SK-N-SH treated with all-trans-retinoic acid at 6 μM for 48 hours (cell line): ENCODE data around the gene CFHR4.
"Not testable (repeated sequence)": the region's sequence is repeated elsewhere in the genome, so short reads cannot be mapped to it uniquely, and the experiment has no call there.

Source experiments
- ATAC-seq: fragments of 200-7000 bp; cut with Tn5 transposase; 3 replicates; pipeline ENCODE4 v1.9.1; 2020; ENCODE audit warnings: mild to moderate bottlenecking, moderate library complexity
- ARNTL ChIP-seq: fragments of 450-650 bp; formaldehyde crosslinking; IDR thresholded peaks from 2 replicates; pipeline ENCODE4 v1.5.0; 2020; ENCODE audit warnings: low read depth, mild to moderate bottlenecking, moderate library complexity, borderline replicate concordance
- BACH2 ChIP-seq: fragments of 250-450 bp; sonication (Bioruptor Pico); IDR thresholded peaks from 2 replicates; pipeline ENCODE4 v1.9.0; 2021; ENCODE audit warnings: mild to moderate bottlenecking, borderline replicate concordance
- CREB5 ChIP-seq: fragments of 250-450 bp; sonication (Bioruptor Pico); IDR thresholded peaks from 2 replicates; pipeline ENCODE4 v1.5.1; 2020; ENCODE audit warnings: low read depth, mild to moderate bottlenecking, moderate library complexity
- ESRRG ChIP-seq: fragments of 250-450 bp; sonication (Bioruptor Pico); IDR thresholded peaks from 2 replicates; pipeline ENCODE4 v1.6.1; 2021; ENCODE audit warnings: mild to moderate bottlenecking
- OSR1 ChIP-seq: fragments of 250-450 bp; sonication (Bioruptor Pico); IDR thresholded peaks from 2 replicates; pipeline ENCODE4 v1.8.0; 2022; ENCODE audit warnings: moderate library complexity, mild to moderate bottlenecking, inconsistent platforms
- PPARA ChIP-seq: fragments of 250-450 bp; sonication (Bioruptor Pico); IDR thresholded peaks from 2 replicates; pipeline ENCODE4 v1.5.0; 2020; ENCODE audit warnings: mild to moderate bottlenecking, borderline replicate concordance
- SNAI2 ChIP-seq: fragments of 250-450 bp; sonication (Bioruptor Pico); IDR thresholded peaks from 2 replicates; pipeline ENCODE4 v1.5.0; 2020; ENCODE audit warnings: mild to moderate bottlenecking, moderate library complexity
- TOX ChIP-seq: fragments of 250-450 bp; sonication (Bioruptor Pico); IDR thresholded peaks from 2 replicates; pipeline ENCODE4 v1.8.0; 2021; ENCODE audit warnings: mild to moderate bottlenecking, moderate library complexity, borderline replicate concordance
- ZC3H10 ChIP-seq: fragments of 250-450 bp; sonication (Bioruptor Pico); IDR thresholded peaks from 2 replicates; pipeline ENCODE4 v1.5.1; 2021; ENCODE audit warnings: mild to moderate bottlenecking, moderate library complexity
- ZFP3 ChIP-seq: fragments of 250-450 bp; sonication (Bioruptor Pico); IDR thresholded peaks from 2 replicates; pipeline ENCODE4 v1.5.0; 2020; ENCODE audit warnings: mild to moderate bottlenecking, moderate library complexity
- ZFP30 ChIP-seq: fragments of 450-650 bp; formaldehyde crosslinking; IDR thresholded peaks from 2 replicates; pipeline ENCODE4 v1.5.0; 2022; ENCODE audit warnings: mild to moderate bottlenecking, moderate library complexity
- ZNF565 ChIP-seq: fragments of 450-650 bp; formaldehyde crosslinking; conservative IDR thresholded peaks from 2 replicates; pipeline ENCODE4 v1.5.0; 2020; ENCODE audit warnings: low read depth, mild to moderate bottlenecking, moderate library complexity
- ZNF70 ChIP-seq: fragments of 450-650 bp; formaldehyde crosslinking; IDR thresholded peaks from 2 replicates; pipeline ENCODE4 v1.5.0; 2020; ENCODE audit warnings: mild to moderate bottlenecking, moderate library complexity
- ZNF8 ChIP-seq: fragments of 450-650 bp; formaldehyde crosslinking; IDR thresholded peaks from 2 replicates; pipeline ENCODE4 v1.5.0; 2020; ENCODE audit warnings: mild to moderate bottlenecking, moderate library complexity
- TF ChIP-seq, protein P1 (sequence below): fragments of 250-450 bp; sonication (Bioruptor Pico); IDR thresholded peaks from 2 replicates; pipeline ENCODE4 v1.8.0; 2020; ENCODE audit warnings: mild to moderate bottlenecking, moderate library complexity, borderline replicate concordance
- TF ChIP-seq, protein P2 (sequence below): fragments of 250-450 bp; sonication (Bioruptor Pico); IDR thresholded peaks from 2 replicates; pipeline ENCODE4 v1.5.1; 2021; ENCODE audit warnings: mild to moderate bottlenecking, moderate library complexity
- TF ChIP-seq, protein P3 (sequence below): fragments of 250-450 bp; sonication (Bioruptor Pico); IDR thresholded peaks from 2 replicates; pipeline ENCODE4 v1.5.0; 2020; ENCODE audit warnings: mild to moderate bottlenecking, moderate library complexity

The CFHR4 gene

GRCh38 chr1:196902344-196902743, 14.5 kb downstream of the CFHR4 start:
- ATAC-seq = no peak
- TF ChIP-seq TOX (CRISPR knock-in tag) (no peak), ZC3H10 (no peak), PPARA (CRISPR knock-in tag) (no peak), ZNF565 (no peak), BACH2 (CRISPR knock-in tag) (no peak), ZNF70 (no peak), ESRRG (CRISPR knock-in tag) (no peak), ARNTL (CRISPR knock-in tag) (no peak), OSR1 (CRISPR knock-in tag) (no peak), CREB5 (CRISPR knock-in tag) (no peak), ZFP30 (CRISPR knock-in tag) (no peak)
- TF ChIP-seq, protein P1, sequence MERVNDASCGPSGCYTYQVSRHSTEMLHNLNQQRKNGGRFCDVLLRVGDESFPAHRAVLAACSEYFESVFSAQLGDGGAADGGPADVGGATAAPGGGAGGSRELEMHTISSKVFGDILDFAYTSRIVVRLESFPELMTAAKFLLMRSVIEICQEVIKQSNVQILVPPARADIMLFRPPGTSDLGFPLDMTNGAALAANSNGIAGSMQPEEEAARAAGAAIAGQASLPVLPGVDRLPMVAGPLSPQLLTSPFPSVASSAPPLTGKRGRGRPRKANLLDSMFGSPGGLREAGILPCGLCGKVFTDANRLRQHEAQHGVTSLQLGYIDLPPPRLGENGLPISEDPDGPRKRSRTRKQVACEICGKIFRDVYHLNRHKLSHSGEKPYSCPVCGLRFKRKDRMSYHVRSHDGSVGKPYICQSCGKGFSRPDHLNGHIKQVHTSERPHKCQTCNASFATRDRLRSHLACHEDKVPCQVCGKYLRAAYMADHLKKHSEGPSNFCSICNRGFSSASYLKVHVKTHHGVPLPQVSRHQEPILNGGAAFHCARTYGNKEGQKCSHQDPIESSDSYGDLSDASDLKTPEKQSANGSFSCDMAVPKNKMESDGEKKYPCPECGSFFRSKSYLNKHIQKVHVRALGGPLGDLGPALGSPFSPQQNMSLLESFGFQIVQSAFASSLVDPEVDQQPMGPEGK (CRISPR knock-in tag) = no peak
- TF ChIP-seq, protein P2, sequence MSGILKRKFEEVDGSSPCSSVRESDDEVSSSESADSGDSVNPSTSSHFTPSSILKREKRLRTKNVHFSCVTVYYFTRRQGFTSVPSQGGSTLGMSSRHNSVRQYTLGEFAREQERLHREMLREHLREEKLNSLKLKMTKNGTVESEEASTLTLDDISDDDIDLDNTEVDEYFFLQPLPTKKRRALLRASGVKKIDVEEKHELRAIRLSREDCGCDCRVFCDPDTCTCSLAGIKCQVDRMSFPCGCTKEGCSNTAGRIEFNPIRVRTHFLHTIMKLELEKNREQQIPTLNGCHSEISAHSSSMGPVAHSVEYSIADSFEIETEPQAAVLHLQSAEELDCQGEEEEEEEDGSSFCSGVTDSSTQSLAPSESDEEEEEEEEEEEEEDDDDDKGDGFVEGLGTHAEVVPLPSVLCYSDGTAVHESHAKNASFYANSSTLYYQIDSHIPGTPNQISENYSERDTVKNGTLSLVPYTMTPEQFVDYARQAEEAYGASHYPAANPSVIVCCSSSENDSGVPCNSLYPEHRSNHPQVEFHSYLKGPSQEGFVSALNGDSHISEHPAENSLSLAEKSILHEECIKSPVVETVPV (CRISPR knock-in tag) = no peak
- TF ChIP-seq, protein P3, sequence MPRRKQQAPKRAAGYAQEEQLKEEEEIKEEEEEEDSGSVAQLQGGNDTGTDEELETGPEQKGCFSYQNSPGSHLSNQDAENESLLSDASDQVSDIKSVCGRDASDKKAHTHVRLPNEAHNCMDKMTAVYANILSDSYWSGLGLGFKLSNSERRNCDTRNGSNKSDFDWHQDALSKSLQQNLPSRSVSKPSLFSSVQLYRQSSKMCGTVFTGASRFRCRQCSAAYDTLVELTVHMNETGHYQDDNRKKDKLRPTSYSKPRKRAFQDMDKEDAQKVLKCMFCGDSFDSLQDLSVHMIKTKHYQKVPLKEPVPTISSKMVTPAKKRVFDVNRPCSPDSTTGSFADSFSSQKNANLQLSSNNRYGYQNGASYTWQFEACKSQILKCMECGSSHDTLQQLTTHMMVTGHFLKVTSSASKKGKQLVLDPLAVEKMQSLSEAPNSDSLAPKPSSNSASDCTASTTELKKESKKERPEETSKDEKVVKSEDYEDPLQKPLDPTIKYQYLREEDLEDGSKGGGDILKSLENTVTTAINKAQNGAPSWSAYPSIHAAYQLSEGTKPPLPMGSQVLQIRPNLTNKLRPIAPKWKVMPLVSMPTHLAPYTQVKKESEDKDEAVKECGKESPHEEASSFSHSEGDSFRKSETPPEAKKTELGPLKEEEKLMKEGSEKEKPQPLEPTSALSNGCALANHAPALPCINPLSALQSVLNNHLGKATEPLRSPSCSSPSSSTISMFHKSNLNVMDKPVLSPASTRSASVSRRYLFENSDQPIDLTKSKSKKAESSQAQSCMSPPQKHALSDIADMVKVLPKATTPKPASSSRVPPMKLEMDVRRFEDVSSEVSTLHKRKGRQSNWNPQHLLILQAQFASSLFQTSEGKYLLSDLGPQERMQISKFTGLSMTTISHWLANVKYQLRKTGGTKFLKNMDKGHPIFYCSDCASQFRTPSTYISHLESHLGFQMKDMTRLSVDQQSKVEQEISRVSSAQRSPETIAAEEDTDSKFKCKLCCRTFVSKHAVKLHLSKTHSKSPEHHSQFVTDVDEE = no peak

- TF ChIP-seq ZFP3 (CRISPR knock-in tag) = no peak
- TF ChIP-seq, all 23 proteins: peak for 0
- no peak for ATAC-seq
Measured at GRCh38 chr1:196910215-196910614, 22.4 kb downstream of the CFHR4 start.

- ATAC-seq = not testable (repeated sequence)
Measured at GRCh38 chr1:196912283-196912682, 24.4 kb downstream of the CFHR4 start.

- ATAC-seq = peak; percentile 84
Measured at GRCh38 chr1:196926839-196927238, 39.0 kb downstream of the CFHR4 start.

DNA sequence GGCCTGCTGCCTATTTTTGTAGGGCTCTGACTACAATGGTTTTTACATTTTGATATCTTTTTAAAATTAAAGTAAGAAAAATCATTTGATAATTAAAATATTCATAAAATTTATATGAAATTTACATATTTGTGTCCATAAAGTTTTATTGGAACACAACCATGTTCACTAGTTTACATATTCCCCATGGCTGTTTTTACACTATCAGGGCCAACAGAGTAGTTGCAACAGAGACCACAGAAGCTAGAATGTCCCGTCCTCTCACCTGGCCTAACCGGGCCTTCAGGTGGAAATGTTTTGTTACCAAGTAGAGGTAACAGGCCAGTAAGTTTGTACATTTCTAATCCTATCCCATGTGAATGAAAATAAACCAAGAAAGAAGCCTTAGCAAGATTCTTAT, 45.0 kb downstream of the CFHR4 start:
- not testable (repeated sequence) for ATAC-seq

DNA sequence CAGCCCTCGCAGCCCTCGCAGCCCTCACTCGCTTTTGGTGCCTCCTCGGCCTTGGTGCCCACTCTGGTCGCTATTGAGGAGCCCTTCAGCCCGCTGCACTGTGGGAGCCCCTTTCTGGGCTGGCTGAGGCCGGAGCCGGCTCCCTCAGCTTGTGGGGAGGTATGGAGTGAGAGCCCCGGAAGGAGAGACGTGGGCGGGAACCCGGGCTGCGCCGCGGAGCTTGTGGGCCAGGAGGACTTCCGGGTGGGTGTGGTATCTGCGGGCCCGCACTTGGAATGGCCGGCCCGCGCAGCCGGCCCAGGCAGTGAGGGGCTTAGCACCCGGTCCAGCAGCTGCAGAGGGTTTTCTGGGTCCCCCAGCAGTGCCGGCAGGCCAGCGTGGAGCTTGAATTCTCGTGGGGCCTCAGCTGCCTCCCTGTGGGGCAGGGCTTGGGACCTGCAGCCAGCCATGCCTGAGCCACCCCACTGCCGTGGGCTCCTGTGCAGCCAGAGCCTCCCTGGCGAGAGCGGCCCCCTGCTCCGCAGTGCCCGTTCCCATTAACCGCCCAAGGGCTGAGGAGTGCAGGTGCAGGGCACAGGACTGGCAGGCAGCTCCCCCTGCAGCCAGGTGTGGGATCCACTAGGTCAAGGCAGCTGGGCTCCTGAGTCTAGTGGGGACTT, 45.8 kb downstream of the CFHR4 start:
- TF ChIP-seq ZNF8 (CRISPR knock-in tag) = no peak
- no peak for TF ChIP-seq SNAI2 (CRISPR knock-in tag)

GRCh38 chr1:196941474-196941873, 53.6 kb downstream of the CFHR4 start:
- not testable (repeated sequence) for ATAC-seq

More for the DNA sequence above, 45.8 kb downstream of the CFHR4 start:
- no peak for ATAC-seq

DNA sequence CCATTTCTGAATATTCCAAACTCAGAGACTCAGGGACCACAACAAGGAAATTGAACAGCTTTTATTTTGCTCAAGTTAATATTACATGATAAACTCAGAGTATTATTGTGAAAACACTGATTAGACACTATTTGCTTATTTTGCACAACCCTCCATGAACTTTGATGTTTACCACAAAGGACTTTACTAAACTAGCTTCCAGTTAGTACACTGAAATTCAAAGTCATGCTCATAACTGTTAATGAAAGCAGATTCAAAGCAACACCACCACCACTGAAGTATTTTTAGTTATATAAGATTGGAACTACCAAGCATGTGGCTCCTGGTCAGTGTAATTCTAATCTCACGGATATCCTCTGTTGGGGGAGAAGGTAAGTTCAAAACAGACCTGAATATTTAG, 55.7 kb downstream of the CFHR4 start, which contains the start of gene CFHR2:
CFHR2 (plus strand) TSS at position 171 of the 400 bp plus-strand sequence; CDS start at position 314, 143 bp downstream.
- ATAC-seq = not testable (repeated sequence)
